Testis (tissue), 2 donors: ENCODE data around the gene PTRH2.

Experiments used
- CTCF ChIP-seq, 3 experiments: fragments of 450-650 bp in 2 of 3; fragments of 200-600 bp in 1 of 3; sonication (generic) in 1 of 3; IDR thresholded peaks; one replicate each; pipeline ENCODE4 v1.5.1; 2016 to 2019; ENCODE audit warnings: antibody characterized with exemption in 3 of 3, mild to moderate bottlenecking in 2 of 3, moderate library complexity in 1 of 3
- POLR2A ChIP-seq: fragments of 450-650 bp; IDR thresholded peaks from one replicate; pipeline ENCODE4 v1.6.1; 2017; ENCODE audit warnings: antibody characterized with exemption, mild to moderate bottlenecking, moderate library complexity

- no peak for TF ChIP-seq CTCF (IDR thresholded peaks at IDR 0.05)
- TF ChIP-seq POLR2A: no peak
These were observed 30.1 kb upstream of the PTRH2 start for GRCh38 chr17:59737324-59737723.
